H1 (cell line): Measurements from ENCODE around the gene AVPR1B. TPM values are rescaled to one million over a fixed set of nuclear protein-coding genes. Genes with fewer than 3 reads are reported as not detected.
A peak's percentile ranks its signal among the peaks of the same experiment; 100 is the strongest.

ENCODE experiments used
- CTCF ChIA-PET: fragments of 300-600 bp; sonication (Branson Sonifier 250); formaldehyde crosslinking; loops from one replicate; lab custom pipeline; 2021; ENCODE audit not compliant: partially characterized antibody; lab: Charles Lee
- POLR2A ChIA-PET: fragments of 300-600 bp; sonication (Branson Sonifier 250); formaldehyde crosslinking; loops from one replicate; lab custom pipeline; 2021; ENCODE audit warnings: inconsistent platforms; ENCODE audit not compliant: partially characterized antibody; lab: Charles Lee
- DNase-seq, 2 experiments: peaks; one replicate each; pipeline versions ENCODE4 v3.0.0 to v3.0.0-alpha.2; 2010 to 2022; ENCODE audit warnings: low spot score in 2 of 2, low read depth in 1 of 2, mixed read lengths in 1 of 2
- FAIRE-seq: peaks from 2 replicates; lab custom pipeline; 2011; peaks lifted over from hg19 to GRCh38; lab: Jason Lieb, UNC
- H2AFZ ChIP-seq: 2 replicates; pipeline ENCODE4 v1.8.1; 2012; ENCODE audit warnings: low read length, inconsistent platforms
- H2AK5ac ChIP-seq: 2 replicates; pipeline ENCODE4 v1.6.1; 2013; ENCODE audit warnings: low read depth, low read length
- H2BK120ac ChIP-seq: replicated peaks from 2 replicates; pipeline ENCODE3; 2013; ENCODE audit warnings: low read depth, low read length, inconsistent platforms
- H2BK12ac ChIP-seq: 2 replicates; pipeline ENCODE4 v1.6.1; 2013; ENCODE audit warnings: low read depth, low read length
- H2BK15ac ChIP-seq: 2 replicates; pipeline ENCODE4 v1.6.1; 2013; ENCODE audit warnings: low read length
- H2BK20ac ChIP-seq: 2 replicates; pipeline ENCODE4 v1.6.1; 2013; ENCODE audit warnings: low read length
- H2BK5ac ChIP-seq: 2 replicates; pipeline ENCODE4 v1.6.1; 2013; ENCODE audit warnings: low read depth, low read length
- H3K14ac ChIP-seq: 2 replicates; pipeline ENCODE4 v1.6.1; 2013; ENCODE audit warnings: inconsistent platforms; ENCODE audit not compliant: insufficient read length
- H3K18ac ChIP-seq: 2 replicates; pipeline ENCODE4 v1.6.1; 2013; ENCODE audit warnings: low read length; ENCODE audit errors: extremely low read depth
- H3K23ac ChIP-seq: 2 replicates; pipeline ENCODE4 v1.6.1; 2013; ENCODE audit warnings: inconsistent platforms; ENCODE audit not compliant: insufficient read length
- H3K23me2 ChIP-seq: 2 replicates; pipeline ENCODE4 v1.6.1; 2013; ENCODE audit warnings: low read depth, low read length
- H3K27ac ChIP-seq: 2 replicates; pipeline ENCODE4 v1.6.1; 2011; ENCODE audit warnings: low read depth, low read length, inconsistent platforms
- H3K27me3 ChIP-seq, 4 experiments: replicated peaks in 1 of 4; 1 replicate in 1 of 4; 2 replicates in 3 of 4; pipeline versions ENCODE4 v1.6.1 to v1.8.1; 2011 to 2013; ENCODE audit warnings: low read length in 3 of 4, mild to moderate bottlenecking in 3 of 4, inconsistent platforms in 2 of 4, mixed read lengths in 2 of 4, moderate library complexity in 1 of 4; ENCODE audit not compliant: control insufficient read depth in 3 of 4, insufficient read depth in 3 of 4; ENCODE audit errors: extremely low read depth in 1 of 4
- H3K36me3 ChIP-seq, 4 experiments: 2 replicates each; pipeline versions ENCODE4 v1.6.1 to v1.8.1; 2011 to 2013; ENCODE audit warnings: mild to moderate bottlenecking in 4 of 4, low read length in 3 of 4, moderate library complexity in 2 of 4, control low read depth in 1 of 4, inconsistent platforms in 1 of 4; ENCODE audit not compliant: insufficient read depth in 4 of 4, control insufficient read depth in 2 of 4
- H3K4ac ChIP-seq: replicated peaks from 2 replicates; pipeline ENCODE3; 2013; ENCODE audit warnings: low read length, low read depth, mixed read lengths, inconsistent platforms; ENCODE audit not compliant: insufficient read length
- H3K4me1 ChIP-seq, 4 experiments: replicated peaks in 1 of 4; 1 replicate in 1 of 4; 2 replicates in 3 of 4; pipeline versions ENCODE4 v1.6.1 to v1.8.1; 2011 to 2013; ENCODE audit warnings: low read length in 3 of 4, inconsistent platforms in 2 of 4, mixed read lengths in 1 of 4; ENCODE audit not compliant: insufficient read depth in 4 of 4, control insufficient read depth in 3 of 4
- H3K4me2 ChIP-seq, 2 experiments: 2 replicates each; pipeline versions ENCODE4 v1.6.1 to v1.8.1; 2011 to 2013; ENCODE audit warnings: low read depth in 2 of 2, low read length in 2 of 2, control low read depth in 1 of 2, inconsistent platforms in 1 of 2, mild to moderate bottlenecking in 1 of 2; ENCODE audit not compliant: insufficient read depth in 1 of 2
- H3K4me3 ChIP-seq, 4 experiments: fragments of 200-600, 300-600 bp in 1 of 4; sonication (generic), shearing (Covaris generic), sonication (Bioruptor Twin) in 1 of 4; 2 replicates each; pipeline versions ENCODE4 v1.5.1 to v1.8.1; 2011 to 2016; ENCODE audit warnings: low read length in 4 of 4, low read depth in 3 of 4, control low read depth in 2 of 4, inconsistent platforms in 2 of 4, mild to moderate bottlenecking in 2 of 4, mixed read lengths in 1 of 4, moderate library complexity in 1 of 4; ENCODE audit not compliant: insufficient read depth in 2 of 4; ENCODE audit errors: extremely low read depth in 1 of 4
- H3K56ac ChIP-seq: replicated peaks from 2 replicates; pipeline ENCODE3; 2013; ENCODE audit warnings: low read depth, mild to moderate bottlenecking, mixed read lengths, low read length, inconsistent platforms; ENCODE audit not compliant: insufficient read length
- H3K79me1 ChIP-seq: 2 replicates; pipeline ENCODE4 v1.6.1; 2013; ENCODE audit warnings: low read depth, low read length, control low read depth
- H3K79me2 ChIP-seq, 2 experiments: 2 replicates each; pipeline versions ENCODE4 v1.6.1 to v1.8.1; 2012 to 2013; ENCODE audit warnings: low read length in 2 of 2, mild to moderate bottlenecking in 2 of 2, inconsistent platforms in 1 of 2; ENCODE audit not compliant: insufficient read depth in 2 of 2, control insufficient read depth in 1 of 2
- H3K9ac ChIP-seq, 4 experiments: replicated peaks in 1 of 4; 1 replicate in 1 of 4; 2 replicates in 3 of 4; pipeline versions ENCODE4 v1.6.1 to v1.8.1; 2011 to 2013; ENCODE audit warnings: low read depth in 3 of 4, low read length in 3 of 4, control low read depth in 2 of 4, mild to moderate bottlenecking in 2 of 4, moderate library complexity in 2 of 4, inconsistent platforms in 1 of 4; ENCODE audit errors: extremely low read depth in 1 of 4
- H3K9me3 ChIP-seq, 2 experiments: 2 replicates each; pipeline versions ENCODE4 v1.6.1 to v1.8.1; 2012 to 2013; ENCODE audit warnings: mild to moderate bottlenecking in 2 of 2, moderate library complexity in 2 of 2, control low read depth in 1 of 2, inconsistent platforms in 1 of 2, low read depth in 1 of 2, low read length in 1 of 2, mixed read lengths in 1 of 2; ENCODE audit not compliant: insufficient read depth in 2 of 2
- H4K20me1 ChIP-seq, 2 experiments: replicated peaks in 1 of 2; 2 replicates each; pipeline versions ENCODE3 to v1.8.1; 2011 to 2013; ENCODE audit warnings: inconsistent platforms in 2 of 2, low read length in 2 of 2, mild to moderate bottlenecking in 1 of 2; ENCODE audit not compliant: insufficient read depth in 2 of 2, control insufficient read depth in 1 of 2
- H4K5ac ChIP-seq: 2 replicates; pipeline ENCODE4 v1.6.1; 2013; ENCODE audit warnings: low read length, low read depth, mixed read lengths, inconsistent platforms; ENCODE audit not compliant: insufficient read length
- H4K8ac ChIP-seq: 2 replicates; pipeline ENCODE4 v1.8.0; 2013; ENCODE audit warnings: mild to moderate bottlenecking, moderate library complexity, low read length, inconsistent platforms; ENCODE audit not compliant: insufficient read depth; ENCODE audit errors: extremely low read depth
- H4K91ac ChIP-seq: replicated peaks from 2 replicates; pipeline ENCODE3; 2013; ENCODE audit warnings: low read length, mixed read lengths, inconsistent platforms; ENCODE audit not compliant: insufficient read length
- BCL11A ChIP-seq, 2 experiments: IDR thresholded peaks; one replicate each; pipeline ENCODE4 v1.6.1; 2011; ENCODE audit warnings: low read depth in 2 of 2, low read length in 2 of 2, mild to moderate bottlenecking in 2 of 2
- CHD2 ChIP-seq: IDR thresholded peaks from 2 replicates; pipeline ENCODE4 v1.6.1; 2012; ENCODE audit warnings: low read length, improper control_type of control experiment
- CREB1 ChIP-seq: IDR thresholded peaks from 2 replicates; pipeline ENCODE4 v1.6.1; 2012; ENCODE audit warnings: inconsistent platforms
- HDAC6 ChIP-seq: IDR thresholded peaks from one replicate; pipeline ENCODE4 v1.7.1; 2012; ENCODE audit warnings: low read depth, mild to moderate bottlenecking, inconsistent platforms, low read length, moderate library complexity
- POLR2A ChIP-seq, 2 experiments: IDR thresholded peaks; 1 replicate in 1 of 2; 2 replicates in 1 of 2; pipeline ENCODE4 v1.6.1; 2011; ENCODE audit warnings: low read depth in 2 of 2, low read length in 2 of 2, mild to moderate bottlenecking in 2 of 2; ENCODE audit errors: control extremely low read depth in 1 of 2
- SUZ12 ChIP-seq: fragments of 200-600 bp; sonication (generic); IDR thresholded peaks from 2 replicates; pipeline ENCODE4 v1.6.1; 2012; ENCODE audit warnings: mild to moderate bottlenecking, inconsistent platforms, low read length, moderate library complexity, mixed read lengths
- TAF1 ChIP-seq: IDR thresholded peaks from 2 replicates; pipeline ENCODE4 v1.6.1; 2011; ENCODE audit warnings: mild to moderate bottlenecking, low read depth, low read length
- TBP ChIP-seq: IDR thresholded peaks from 2 replicates; pipeline ENCODE4 v1.6.1; 2011; ENCODE audit warnings: low read depth, low read length, improper control_type of control experiment
- USF2 ChIP-seq: IDR thresholded peaks from 2 replicates; pipeline ENCODE4 v1.6.1; 2011; ENCODE audit warnings: low read length, improper control_type of control experiment
- WGBS, 2 experiments: shearing (Covaris generic) in 1 of 2; methylation state at CpG; one replicate each; pipeline versions ENCODE4 v1.1.6 to v1.1.7; 2013 to 2015; ENCODE audit warnings: low lambda C conversion rate in 2 of 2, mixed read lengths in 2 of 2, inconsistent platforms in 1 of 2, low coverage in 1 of 2, missing lambda C conversion rate in 1 of 2; ENCODE audit not compliant: insufficient replicate concordance in 2 of 2, insufficient coverage in 1 of 2, insufficient read length in 1 of 2; ENCODE audit errors: extremely low coverage in 1 of 2, missing lambda C conversion rate in 1 of 2; 5-methylcytosine and 5-hydroxymethylcytosine counted together
- polyA plus RNA-seq, 7 experiments: library from polyadenylated mRNA; depleted of rRNA in 3 of 7; stranded (reverse) in 5 of 7; unstranded in 2 of 7; fragments of >200 nt in 5 of 7; fragments of 200-250 nt in 2 of 7; gene quantifications; 1 replicate in 5 of 7; 2 replicates in 1 of 7; 4 replicates in 1 of 7; pipeline versions ENCODE4 v1.2.1 to v1.2.3, GENCODE V29; 2011 to 2013; ENCODE audit warnings: missing spikeins in 2 of 7, mixed read lengths in 2 of 7
- total RNA-seq: library from RNA; stranded (reverse); fragmentation: NEBNext Ultra II Directional; extraction: Animal tissue kit (Norgen Biotek cat#: 25700); gene quantifications from 2 replicates; pipeline ENCODE4 v1.2.1, GENCODE V29; 2021

AVPR1B gene
- total and polyA plus RNA-seq, 2 of the 8 experiments (the other 6 are each of a cell fraction or from before 2014, with no cell fraction given) = 0.29 to 0.50 TPM

- Histone ChIP-seq H3K4ac (no peak overlapping the region), H3K9me3 (no peaks in the 10 kb centered on the region), H3K14ac (no peak overlapping the region), H3K4me1 (no peaks in the 10 kb centered on the region), H4K8ac (no peak overlapping the region), H3K23me2 (no peaks in the 10 kb centered on the region), H2BK20ac (no peak overlapping the region), H3K27ac (no peak overlapping the region), H3K79me2 (no peaks in the 10 kb centered on the region), H2AFZ (0 out of 2 replicates have a peak overlapping the region, but pooled peaks have one; percentile 54), H3K18ac (no peak overlapping the region), H3K23ac (no peak overlapping the region), H4K5ac (no peak overlapping the region), H2AK5ac (no peak overlapping the region), H3K27me3 (no peaks in the 10 kb centered on the region), H2BK15ac (no peak overlapping the region), H2BK120ac (no peak overlapping the region), H3K36me3 (no peaks in the 10 kb centered on the region), H2BK12ac (no peak overlapping the region), H3K79me1 (no peaks in the 10 kb centered on the region), H3K56ac (no peak overlapping the region), H3K4me3 (no peak overlapping the region), H3K9ac (no peak overlapping the region), H4K91ac (no peak overlapping the region), H3K4me2 (no peak overlapping the region), H4K20me1 (no peaks in the 10 kb centered on the region), H2BK5ac (no peak overlapping the region)
- CTCF ChIA-PET = interaction anchor here (0.6 to 2.9 kb wide), 5 partner anchors 52 to 353 kb away, joined by 3 to 10 read pairs (median 3); no protein-coding TSS in a partner anchor
- no peak for DNase-seq
- TF ChIP-seq POLR2A (IDR thresholded peaks at IDR 0.05; ENCODE audit: control extremely low read depth in 1 of 2, low read depth in 2 of 2, low read length in 2 of 2) = no peak
- TF ChIP-seq TBP = no peak
- TF ChIP-seq SUZ12 = no peak
- TF ChIP-seq HDAC6 = no peak
- no peak for TF ChIP-seq CREB1
- TF ChIP-seq CHD2 = no peak
- no peak for TF ChIP-seq BCL11A (IDR thresholded peaks at IDR 0.05; ENCODE audit: low read depth in 2 of 2, low read length in 2 of 2)
- TF ChIP-seq USF2 = no peak
- TF ChIP-seq TAF1 = no peak
- no peak for FAIRE-seq
- WGBS, 2 experiments = 85% methylated on average over 8 of the region's 8 CpGs; no CpG with 5 or more reads in 1 of the 2 experiments
- POLR2A ChIA-PET = interaction anchor here (0.8 to 1.0 kb wide), 2 partner anchors 8 to 10 kb away, joined by 3 read pairs; no protein-coding TSS in a partner anchor
These were observed 34.1 kb downstream of the AVPR1B start for GRCh38 chr1:206082831-206083695.
